Suprapubic skin (tissue), 3 donors: Measurements from ENCODE around the gene RERE.

Experiments used
- EP300 ChIP-seq: sonication (generic); formaldehyde crosslinking; IDR thresholded peaks from one replicate; pipeline ENCODE4 v1.6.1; 2017; ENCODE audit warnings: antibody characterized with exemption
- POLR2A ChIP-seq, 2 donors: fragments of 450-650 bp; IDR thresholded peaks; one replicate each; pipeline ENCODE4 v1.6.1; 2017; ENCODE audit warnings: antibody characterized with exemption in 2 of 2, mild to moderate bottlenecking in 2 of 2, moderate library complexity in 2 of 2
- TF ChIP-seq, protein P1 (sequence below), 2 donors: fragments of 200-600 bp in 1 of 2; fragments of 450-650 bp in 1 of 2; sonication (generic) in 1 of 2; IDR thresholded peaks; one replicate each; pipeline ENCODE4 v1.5.1; 2016 to 2019; ENCODE audit warnings: antibody characterized with exemption in 2 of 2, mild to moderate bottlenecking in 1 of 2, moderate library complexity in 1 of 2

DNA sequence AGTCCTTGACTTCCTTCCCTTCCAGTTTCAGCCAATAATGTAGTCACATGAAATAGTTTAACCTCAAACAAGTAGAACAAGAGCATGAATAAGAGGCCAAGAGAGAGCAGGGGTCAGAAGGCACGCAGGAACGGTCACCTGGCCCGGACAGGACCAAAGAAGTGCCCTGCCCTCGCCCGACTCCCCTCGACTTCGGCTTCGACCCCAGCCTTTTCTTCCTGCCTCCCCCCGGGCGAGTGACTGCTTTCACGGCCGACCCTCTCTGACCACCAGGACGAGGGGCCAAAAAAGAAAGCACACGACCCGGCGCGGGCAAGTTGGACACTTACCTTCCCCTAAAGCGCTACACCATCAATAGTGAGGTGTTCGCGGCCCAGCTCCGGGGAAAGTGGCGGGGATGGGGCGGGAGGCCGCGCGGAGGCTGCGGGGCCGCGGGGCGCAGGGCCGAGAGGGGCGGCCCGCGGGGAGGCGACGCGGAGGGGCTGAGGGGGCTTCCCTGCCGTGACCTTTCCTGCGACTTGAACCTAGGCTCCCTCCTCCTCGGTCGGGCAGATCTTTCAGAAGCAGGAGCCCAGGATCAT, 519 bp downstream of the RERE start:
- TF ChIP-seq POLR2A (IDR thresholded peaks at IDR 0.05) = no peak
- TF ChIP-seq, protein P1, sequence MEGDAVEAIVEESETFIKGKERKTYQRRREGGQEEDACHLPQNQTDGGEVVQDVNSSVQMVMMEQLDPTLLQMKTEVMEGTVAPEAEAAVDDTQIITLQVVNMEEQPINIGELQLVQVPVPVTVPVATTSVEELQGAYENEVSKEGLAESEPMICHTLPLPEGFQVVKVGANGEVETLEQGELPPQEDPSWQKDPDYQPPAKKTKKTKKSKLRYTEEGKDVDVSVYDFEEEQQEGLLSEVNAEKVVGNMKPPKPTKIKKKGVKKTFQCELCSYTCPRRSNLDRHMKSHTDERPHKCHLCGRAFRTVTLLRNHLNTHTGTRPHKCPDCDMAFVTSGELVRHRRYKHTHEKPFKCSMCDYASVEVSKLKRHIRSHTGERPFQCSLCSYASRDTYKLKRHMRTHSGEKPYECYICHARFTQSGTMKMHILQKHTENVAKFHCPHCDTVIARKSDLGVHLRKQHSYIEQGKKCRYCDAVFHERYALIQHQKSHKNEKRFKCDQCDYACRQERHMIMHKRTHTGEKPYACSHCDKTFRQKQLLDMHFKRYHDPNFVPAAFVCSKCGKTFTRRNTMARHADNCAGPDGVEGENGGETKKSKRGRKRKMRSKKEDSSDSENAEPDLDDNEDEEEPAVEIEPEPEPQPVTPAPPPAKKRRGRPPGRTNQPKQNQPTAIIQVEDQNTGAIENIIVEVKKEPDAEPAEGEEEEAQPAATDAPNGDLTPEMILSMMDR (IDR thresholded peaks at IDR 0.05) = no peak
- TF ChIP-seq EP300 = no peak
